ENCODE results near the gene ACACA. TPM values are rescaled to one million over a fixed set of nuclear protein-coding genes. Genes with fewer than 3 reads are reported as not detected.

ACACA gene
- total RNA-seq, 1 donor from 2014 or later: 101 TPM

DNA sequence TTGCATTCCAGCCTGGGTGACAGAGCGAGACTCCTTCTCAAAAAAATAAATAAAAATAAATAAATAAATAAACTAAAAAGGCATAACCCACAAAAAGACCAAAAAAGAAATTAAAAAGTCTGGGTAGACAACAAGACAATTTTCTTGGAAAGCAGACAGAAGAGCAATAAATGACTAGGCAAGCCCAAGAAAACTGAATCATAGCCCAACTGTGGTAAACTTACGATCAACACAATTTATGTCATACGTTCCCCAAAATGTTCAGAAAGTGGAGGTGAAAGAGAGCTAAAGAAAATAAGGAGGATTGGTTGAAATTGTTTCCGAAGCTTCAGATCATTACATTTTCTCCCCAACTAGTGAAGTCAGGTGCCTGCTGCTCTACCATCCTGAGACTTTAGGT lies 62.1 kb downstream of the ACACA start:
- Mint-ChIP-seq H3K27ac (no peak overlapping the region), H3K4me1 (ENCODE audit: unreplicated experiment) (no peaks in the 10 kb centered on the region), H3K36me3 (peaks cover 27% of the 10 kb centered on the region), H3K4me3 (no peak overlapping the region), H3K9me3 (no peaks in the 10 kb centered on the region), H3K27me3 (no peaks in the 10 kb centered on the region)
- no peak for TF ChIP-seq CTCF (conservative IDR thresholded peaks at IDR 0.05)
- no peak for DNase-seq (ENCODE audit: extremely low spot score, unreplicated experiment)

- Mint-ChIP-seq H3K4me1 (ENCODE audit: unreplicated experiment) (no peaks in the 10 kb centered on the region), H3K36me3 (peaks cover 28% of the 10 kb centered on the region), H3K27ac (no peak overlapping the region)
These were observed 64.0 kb downstream of the ACACA start for GRCh38 chr17:37342589-37342988.

DNA sequence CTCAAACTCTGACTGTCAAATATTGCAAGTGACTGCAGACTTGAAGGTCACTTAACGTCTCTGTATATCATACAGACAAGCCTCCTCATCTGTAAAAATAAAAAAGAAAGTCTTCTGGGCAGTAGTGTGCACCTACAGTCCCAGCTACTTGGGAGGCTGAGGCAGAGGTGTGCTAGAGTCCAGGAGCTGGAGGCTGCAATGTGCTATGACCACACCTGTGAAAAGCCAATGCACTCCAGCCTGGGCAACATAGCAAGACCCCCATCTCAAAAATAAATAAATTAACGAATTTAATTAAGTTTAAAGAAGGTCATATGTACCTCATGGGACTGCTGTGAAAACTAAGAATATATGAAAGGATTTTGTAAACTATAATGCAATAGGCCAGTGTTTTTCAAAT lies 65.8 kb downstream of the ACACA start:
- peaks cover 21% of the 10 kb centered on the region for H3K36me3 Mint-ChIP-seq
- no peak overlapping the region for H3K27ac Mint-ChIP-seq
- DNase-seq (ENCODE audit: extremely low spot score, unreplicated experiment): no peak
- no peaks in the 10 kb centered on the region for H3K9me3 Mint-ChIP-seq
- H3K4me1 Mint-ChIP-seq (ENCODE audit: unreplicated experiment): no peaks in the 10 kb centered on the region
- no peaks in the 10 kb centered on the region for H3K27me3 Mint-ChIP-seq
- no peak for TF ChIP-seq CTCF (conservative IDR thresholded peaks at IDR 0.05)
- no peak overlapping the region for H3K4me3 Mint-ChIP-seq

More at GRCh38 chr17:37342589-37342988, 64.0 kb downstream of the ACACA start:
- Mint-ChIP-seq H3K4me3 (no peak overlapping the region), H3K27me3 (no peaks in the 10 kb centered on the region), H3K9me3 (no peaks in the 10 kb centered on the region)
- no peak for DNase-seq (ENCODE audit: extremely low spot score, unreplicated experiment)
- no peak for TF ChIP-seq CTCF (conservative IDR thresholded peaks at IDR 0.05)

DNA sequence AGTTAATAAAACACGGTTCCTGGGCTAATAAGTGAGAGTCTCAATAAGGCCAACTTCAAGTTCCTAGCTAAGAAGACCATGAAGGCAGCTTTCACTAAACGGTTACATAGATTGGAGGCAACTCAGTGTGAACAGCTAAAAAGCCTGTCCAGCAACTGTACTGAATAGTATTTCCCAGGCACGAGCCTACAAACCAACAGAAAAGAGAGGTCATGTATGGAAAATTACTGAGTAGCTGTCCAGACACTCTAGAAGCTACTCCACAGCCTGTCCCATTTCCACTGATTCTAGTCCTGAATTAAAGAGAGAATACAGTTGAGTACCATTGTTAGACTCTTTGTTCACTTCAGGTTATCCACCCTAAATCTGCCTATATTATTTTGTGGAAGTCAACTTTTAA lies 67.3 kb downstream of the ACACA start:
- Mint-ChIP-seq H3K4me3 (no peak overlapping the region), H3K27ac (no peak overlapping the region), H3K36me3 (peaks cover 17% of the 10 kb centered on the region), H3K9me3 (no peaks in the 10 kb centered on the region), H3K27me3 (no peaks in the 10 kb centered on the region), H3K4me1 (ENCODE audit: unreplicated experiment) (no peaks in the 10 kb centered on the region)
- TF ChIP-seq CTCF (conservative IDR thresholded peaks at IDR 0.05): no peak
- DNase-seq (ENCODE audit: extremely low spot score, unreplicated experiment): no peak

DNA sequence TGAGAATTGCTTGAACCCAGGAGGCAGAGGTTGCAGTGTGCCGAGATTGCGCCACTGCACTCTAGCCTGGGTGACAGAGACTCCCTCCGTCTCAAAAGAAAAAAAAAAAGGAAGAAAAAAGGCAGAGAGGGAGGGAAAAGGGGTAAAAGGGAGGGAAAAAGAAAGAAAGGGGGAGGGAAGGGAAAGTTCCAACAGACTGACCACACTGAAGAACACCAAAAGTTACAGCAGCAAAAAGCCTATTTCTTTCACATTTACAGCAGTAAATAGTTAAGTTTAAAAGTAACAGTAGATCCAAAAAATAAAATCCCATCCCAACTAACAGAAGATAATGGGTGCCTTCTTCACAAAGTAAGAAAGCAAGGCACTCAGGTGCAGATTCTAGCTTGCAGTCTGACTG lies 67.8 kb downstream of the ACACA start:
- no peak for TF ChIP-seq CTCF (conservative IDR thresholded peaks at IDR 0.05)
- no peak overlapping the region for H3K4me3 Mint-ChIP-seq
- no peak overlapping the region for H3K27ac Mint-ChIP-seq
- H3K9me3 Mint-ChIP-seq: no peaks in the 10 kb centered on the region
- peaks cover 17% of the 10 kb centered on the region for H3K36me3 Mint-ChIP-seq
- DNase-seq (ENCODE audit: extremely low spot score, unreplicated experiment): no peak
- no peaks in the 10 kb centered on the region for H3K27me3 Mint-ChIP-seq
- no peaks in the 10 kb centered on the region for H3K4me1 Mint-ChIP-seq (ENCODE audit: unreplicated experiment)
